ENCODE data around the gene EFCAB9.
"Not testable (repeated sequence)": the region's sequence is repeated elsewhere in the genome, so short reads cannot be mapped to it uniquely, and the experiment has no call there.

The EFCAB9 gene

DNA sequence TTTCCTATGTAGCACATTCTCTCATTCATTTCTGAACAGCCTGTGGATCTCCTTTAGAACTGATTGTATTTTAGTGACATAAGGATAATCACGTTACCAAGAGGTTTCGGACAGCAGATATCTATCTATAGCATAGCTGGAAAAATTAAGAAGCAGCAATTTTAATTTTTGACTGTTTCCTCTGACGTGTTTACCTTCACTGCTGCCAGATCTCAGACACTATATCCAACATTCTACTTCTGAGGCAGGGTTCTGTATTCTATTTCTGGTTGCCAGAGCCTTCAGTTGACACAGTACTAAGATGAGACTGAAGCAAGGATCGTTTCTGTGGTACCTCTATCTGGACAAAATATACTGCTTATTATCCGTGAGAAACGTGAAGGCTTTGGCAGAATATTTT lies at the start of gene EFCAB9:
Gene EFCAB9, plus strand, starts transcription at position 301 of the 400 bp plus-strand sequence. Its CDS starts 1 bp downstream, at position 302.
- no peak for DNase-seq

- peak; percentile 58 for DNase-seq
Measured at GRCh38 chr5:172144291-172144815, 49.6 kb upstream of the EFCAB9 start.

DNA sequence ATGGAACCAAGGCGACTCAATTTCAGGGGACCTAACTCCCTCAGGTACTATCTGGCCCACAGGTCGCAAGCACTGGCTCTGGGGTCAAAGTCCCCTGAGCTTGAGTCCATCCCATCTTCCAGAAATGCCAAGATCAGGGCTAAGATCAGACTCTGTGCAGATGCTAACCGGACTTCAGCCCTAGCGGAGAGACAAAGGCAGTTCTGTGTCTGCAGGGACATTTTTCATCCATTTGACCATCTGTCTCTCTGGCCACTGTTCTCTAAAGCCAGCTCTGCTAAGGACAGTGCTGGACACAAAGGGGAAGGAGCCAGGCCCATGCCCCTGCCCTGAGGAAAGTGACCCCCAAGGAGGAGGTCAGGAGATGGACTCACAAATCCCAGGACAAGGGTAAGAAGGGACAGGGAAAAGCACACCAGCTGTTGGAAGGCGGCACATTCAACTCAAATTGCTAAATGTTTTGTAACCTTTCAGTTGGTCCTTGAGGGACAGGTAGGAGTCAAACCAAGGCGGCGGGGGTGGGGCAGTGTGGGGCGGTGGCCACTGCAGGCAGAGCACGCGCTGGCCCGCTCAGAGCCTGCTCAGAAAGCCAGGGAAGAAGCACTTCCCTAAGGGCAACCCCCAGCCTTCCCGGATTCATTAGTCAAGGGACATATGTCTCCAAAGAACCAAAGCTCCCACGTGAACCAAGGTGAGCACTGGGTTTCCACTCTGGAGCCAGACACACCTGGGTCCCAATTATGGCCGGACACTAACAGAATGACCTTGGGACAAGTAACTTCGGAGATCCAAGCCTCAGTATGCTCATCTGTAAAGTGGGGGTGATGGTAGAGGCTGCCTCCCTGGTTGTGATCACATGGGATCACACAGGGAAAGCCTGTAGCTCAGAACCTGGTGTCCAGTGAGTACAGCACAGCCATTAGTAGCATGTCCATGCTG lies 48.8 kb upstream of the EFCAB9 start:
- DNase-seq, result peak; percentile 24

- no peak for DNase-seq
Measured at GRCh38 chr5:172145870-172146747, 47.9 kb upstream of the EFCAB9 start.

GRCh38 chr5:172146748-172147092 lies 47.3 kb upstream of the EFCAB9 start:
- DNase-seq, result no peak

GRCh38 chr5:172147857-172148256 lies 46.1 kb upstream of the EFCAB9 start:
- no peak for DNase-seq

DNA sequence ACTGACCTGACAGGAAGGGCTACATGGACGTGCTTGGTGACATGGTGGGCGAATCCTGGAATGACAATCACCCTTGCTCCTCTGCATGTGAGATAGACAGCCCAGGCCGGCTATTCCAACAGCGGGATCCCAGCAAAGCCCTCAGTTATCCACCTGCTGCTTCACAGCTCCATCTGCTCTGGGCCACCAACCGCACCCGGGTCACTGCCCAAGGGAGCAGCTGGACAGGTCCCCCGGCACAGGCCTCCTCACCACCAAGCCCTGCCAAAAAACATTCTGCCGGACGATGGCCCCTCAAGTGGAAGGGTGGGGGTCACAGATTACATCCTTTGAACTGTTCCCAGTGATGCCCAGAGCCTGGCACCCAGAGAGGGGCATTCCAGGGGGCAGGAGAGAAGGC lies 45.6 kb upstream of the EFCAB9 start:
- DNase-seq, result no peak

GRCh38 chr5:172149073-172149472 lies 44.9 kb upstream of the EFCAB9 start:
- no peak for DNase-seq

GRCh38 chr5:172149481-172149880 lies 44.5 kb upstream of the EFCAB9 start:
- DNase-seq, result not testable (repeated sequence)

DNA sequence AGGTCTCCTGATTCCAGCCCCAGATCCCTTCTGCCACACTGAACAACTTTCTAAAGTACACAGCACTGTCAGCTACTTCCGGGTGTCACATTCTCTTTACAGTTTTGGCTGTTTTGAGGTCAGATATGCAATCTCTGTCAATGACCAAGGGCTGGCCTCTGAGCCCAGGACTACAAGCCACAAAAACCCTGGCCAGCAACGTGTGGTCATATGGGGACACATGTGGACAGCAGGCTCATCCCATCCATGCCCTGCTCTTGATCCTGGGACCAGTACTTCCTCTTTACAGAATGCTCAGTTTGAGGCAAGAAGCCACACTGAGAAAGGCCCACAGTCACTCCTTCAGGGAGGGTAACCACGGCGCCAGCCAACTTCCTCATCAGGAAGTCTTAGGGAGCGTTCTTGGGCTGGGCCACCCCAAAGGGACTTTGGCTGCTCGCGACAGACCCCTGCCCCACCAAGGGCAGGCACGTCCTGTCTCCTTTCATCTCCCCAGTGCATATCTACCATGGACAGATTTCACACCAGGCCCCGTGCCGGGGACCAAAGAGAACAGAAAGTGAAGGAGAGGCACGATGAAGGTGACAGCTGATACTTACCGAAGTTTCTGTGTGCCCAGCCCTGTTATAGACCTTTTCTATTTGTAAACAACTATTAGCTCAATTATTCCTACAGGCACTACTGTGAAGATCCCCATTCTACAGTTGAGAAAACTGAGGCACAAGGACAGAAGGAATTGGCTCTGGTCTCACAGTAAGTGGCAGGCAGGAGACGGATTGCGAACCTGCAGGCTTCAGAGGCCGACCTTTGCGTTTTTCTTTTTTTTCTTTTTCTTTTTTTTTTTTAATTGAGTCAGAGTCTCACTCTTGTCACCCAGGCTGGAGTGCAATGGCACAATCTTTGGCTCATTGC lies 43.2 kb upstream of the EFCAB9 start:
- peak; percentile 12 for DNase-seq

DNA sequence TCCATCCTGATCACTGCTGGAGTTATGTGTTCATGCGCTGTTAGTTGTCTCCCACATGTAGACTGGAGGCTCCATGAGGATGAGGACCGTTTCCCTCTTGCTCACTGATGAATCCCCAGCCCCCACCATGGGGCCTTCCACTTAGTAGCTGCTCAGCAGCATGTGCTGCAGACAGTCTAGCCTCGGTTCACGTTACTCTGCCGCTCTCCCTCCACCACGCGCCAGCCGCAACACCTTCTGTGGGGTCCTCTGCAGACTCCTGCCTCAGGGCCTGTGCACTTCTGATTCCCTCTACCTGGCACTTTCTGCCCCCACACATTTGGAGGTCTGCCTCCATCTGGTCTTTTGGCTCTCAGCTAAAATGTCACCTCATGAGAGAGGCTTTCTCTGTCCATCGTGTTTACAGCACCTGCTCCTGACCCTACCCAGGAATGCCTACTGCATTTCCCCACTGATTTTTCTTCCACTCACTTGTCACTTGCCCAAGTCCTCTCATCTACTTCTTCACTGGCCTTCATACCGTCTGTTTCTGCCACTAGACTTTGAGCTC lies 42.2 kb upstream of the EFCAB9 start:
- no peak for DNase-seq

DNA sequence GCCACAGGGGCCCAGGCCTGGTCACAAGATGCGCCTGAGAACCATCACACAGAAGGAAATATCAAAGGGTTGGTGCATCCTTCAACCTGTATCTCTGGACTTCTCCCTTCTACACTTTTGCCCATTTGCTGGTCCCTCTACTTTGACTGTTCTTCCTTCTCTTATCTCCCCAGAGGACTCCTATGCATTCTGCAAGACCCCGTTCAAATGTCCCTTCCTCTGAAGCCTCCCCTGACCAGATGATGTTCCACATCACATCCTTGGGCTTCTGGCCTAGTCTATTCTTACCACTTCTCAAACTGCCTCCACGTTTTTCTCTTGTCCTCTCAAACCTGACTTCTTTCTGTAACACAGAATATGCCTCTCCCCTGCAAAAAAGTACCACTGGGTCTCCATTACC lies 40.3 kb upstream of the EFCAB9 start:
- DNase-seq, result no peak

- DNase-seq, result not testable (repeated sequence)
Measured at GRCh38 chr5:172155101-172155500, 38.9 kb upstream of the EFCAB9 start.

GRCh38 chr5:172156541-172156994 lies 37.4 kb upstream of the EFCAB9 start:
- DNase-seq, result no peak

GRCh38 chr5:172159016-172159415 lies 35.0 kb upstream of the EFCAB9 start:
- no peak for DNase-seq

DNA sequence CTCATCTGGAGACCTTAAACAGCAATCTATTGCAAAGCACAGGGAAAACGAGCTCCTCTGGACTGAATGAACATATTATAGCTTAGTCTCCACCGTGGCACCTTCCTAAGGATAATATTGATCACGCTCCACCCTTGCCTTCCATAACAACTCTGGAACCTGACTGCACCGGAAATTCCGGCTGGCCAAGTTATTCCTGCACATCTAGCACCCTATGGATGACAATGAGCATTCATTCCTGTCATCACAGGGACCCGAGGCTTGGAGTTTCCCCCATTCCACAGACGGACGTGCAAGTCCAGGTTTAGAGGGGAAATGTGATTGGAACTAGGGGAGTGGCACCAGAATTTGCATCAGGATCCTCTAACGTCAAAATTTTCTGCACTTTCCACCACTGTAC lies 33.5 kb upstream of the EFCAB9 start:
- no peak for DNase-seq

DNA sequence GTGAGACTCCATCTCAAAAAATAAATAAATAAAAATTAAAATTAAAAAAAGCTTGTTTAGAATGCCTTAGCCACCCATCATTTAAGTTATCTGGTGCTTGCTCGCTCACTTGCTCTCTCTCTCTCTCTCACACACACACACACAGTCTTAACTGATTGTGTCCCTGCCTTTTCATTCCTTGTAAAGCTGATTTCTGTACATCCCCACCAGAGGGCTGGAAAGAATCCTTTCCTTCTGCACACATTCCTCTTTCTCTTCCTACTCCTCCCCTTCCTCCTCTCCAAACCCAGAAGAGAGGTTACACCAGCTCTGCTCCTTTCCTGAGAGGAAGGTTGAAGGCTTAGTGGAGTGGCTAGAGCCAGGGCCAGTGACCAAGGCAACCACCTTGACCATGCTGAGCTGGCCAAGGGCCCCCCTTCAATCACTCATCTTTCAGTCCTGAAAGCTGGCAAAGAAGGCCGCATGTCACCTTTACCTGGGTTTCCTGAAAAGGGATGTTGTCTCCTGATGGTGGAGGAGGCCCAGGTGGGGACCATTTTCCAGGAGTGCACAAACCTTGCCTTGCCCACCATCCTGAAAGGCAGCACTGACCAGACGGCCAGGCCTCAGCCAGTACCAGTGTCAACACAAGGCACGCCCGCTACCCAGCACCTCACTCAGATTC lies 31.5 kb upstream of the EFCAB9 start:
- no peak for DNase-seq

GRCh38 chr5:172162987-172163343 lies 31.0 kb upstream of the EFCAB9 start:
- no peak for DNase-seq

GRCh38 chr5:172163346-172163745 lies 30.6 kb upstream of the EFCAB9 start:
- peak; percentile 55 for DNase-seq

DNA sequence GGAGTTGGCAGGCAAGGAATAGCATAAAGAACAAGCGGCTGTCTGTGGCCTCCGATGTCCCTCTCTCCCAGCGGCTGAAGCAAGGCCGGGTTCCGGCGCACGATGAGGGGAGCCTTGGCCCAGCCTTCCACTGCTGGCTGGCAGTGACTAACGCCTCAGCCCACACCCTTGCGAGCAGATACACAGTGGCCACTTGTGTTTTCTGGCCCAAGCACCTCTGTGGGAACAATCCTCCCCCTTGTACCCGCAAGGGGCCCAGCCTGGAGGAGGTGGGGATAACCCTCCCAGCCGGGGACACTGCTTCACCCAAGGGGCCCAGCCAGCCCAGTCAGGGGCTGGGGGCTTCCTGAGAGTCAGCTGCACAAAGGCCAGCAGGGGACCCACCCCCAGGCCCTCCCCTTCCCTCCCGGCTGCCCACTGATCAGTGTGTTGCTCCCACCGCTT lies 29.2 kb upstream of the EFCAB9 start:
- peak; percentile 60 for DNase-seq

- DNase-seq, result no peak
Measured at GRCh38 chr5:172165465-172165864, 28.5 kb upstream of the EFCAB9 start.

All from midbrain (tissue), 1 donor.